Trophoblast cell (in vitro differentiated cells and primary cell): Measurements from ENCODE around the gene SYT12.

Experiments
- DNase-seq, 2 donors: peaks; one replicate each; pipeline ENCODE4 v3.0.0-alpha.2; 2016
- H2AFZ ChIP-seq: 2 replicates; pipeline ENCODE4 v1.6.1; 2013; ENCODE audit warnings: low read length, moderate library complexity, mild to moderate bottlenecking; ENCODE audit not compliant: insufficient read depth, poor library complexity
- H2AK5ac ChIP-seq: 2 replicates; pipeline ENCODE4 v1.6.1; 2013; ENCODE audit warnings: mild to moderate bottlenecking, low read length
- H2BK120ac ChIP-seq: 2 replicates; pipeline ENCODE4 v1.6.1; 2013; ENCODE audit warnings: low read length, mild to moderate bottlenecking, moderate library complexity; ENCODE audit not compliant: insufficient read depth, poor library complexity
- H2BK12ac ChIP-seq: 2 replicates; pipeline ENCODE4 v1.6.1; 2013; ENCODE audit warnings: mild to moderate bottlenecking, low read length, moderate library complexity
- H2BK5ac ChIP-seq: 2 replicates; pipeline ENCODE4 v1.6.1; 2013; ENCODE audit warnings: low read length, low read depth, moderate library complexity, mild to moderate bottlenecking; ENCODE audit not compliant: poor library complexity
- H3K14ac ChIP-seq: 2 replicates; pipeline ENCODE4 v1.6.1; 2013; ENCODE audit warnings: mild to moderate bottlenecking, low read length
- H3K18ac ChIP-seq: 2 replicates; pipeline ENCODE4 v1.6.1; 2013; ENCODE audit warnings: mild to moderate bottlenecking, low read length
- H3K23ac ChIP-seq: 2 replicates; pipeline ENCODE4 v1.6.1; 2013; ENCODE audit warnings: low read length
- H3K27ac ChIP-seq: 2 replicates; pipeline ENCODE4 v1.5.1; 2013; ENCODE audit warnings: low read depth, mild to moderate bottlenecking, inconsistent platforms, low read length, moderate library complexity
- H3K27me3 ChIP-seq: 2 replicates; pipeline ENCODE4 v1.6.1; 2013; ENCODE audit warnings: inconsistent platforms, mild to moderate bottlenecking, low read length, moderate library complexity; ENCODE audit not compliant: insufficient read depth
- H3K36me3 ChIP-seq, 2 experiments: 1 replicate in 1 of 2; 2 replicates in 1 of 2; pipeline ENCODE4 v1.6.1; 2013; ENCODE audit warnings: low read length in 2 of 2, mild to moderate bottlenecking in 2 of 2, moderate library complexity in 1 of 2; ENCODE audit not compliant: insufficient read depth in 2 of 2, control insufficient read depth in 1 of 2
- H3K4ac ChIP-seq: 2 replicates; pipeline ENCODE4 v1.6.1; 2013; ENCODE audit warnings: low read depth, mild to moderate bottlenecking, low read length, moderate library complexity
- H3K4me1 ChIP-seq, 2 experiments: 1 replicate in 1 of 2; 2 replicates in 1 of 2; pipeline ENCODE4 v1.6.1; 2013; ENCODE audit warnings: low read length in 2 of 2, mild to moderate bottlenecking in 2 of 2, moderate library complexity in 1 of 2; ENCODE audit not compliant: insufficient read depth in 2 of 2, control insufficient read depth in 1 of 2
- H3K4me2 ChIP-seq: 2 replicates; pipeline ENCODE4 v1.6.1; 2013; ENCODE audit warnings: inconsistent platforms, mild to moderate bottlenecking, low read length, moderate library complexity
- H3K4me3 ChIP-seq: 2 replicates; pipeline ENCODE4 v1.5.1; 2013; ENCODE audit warnings: mild to moderate bottlenecking, low read depth, low read length, inconsistent platforms
- H3K79me1 ChIP-seq: one replicate; pipeline ENCODE4 v1.6.1; 2013; ENCODE audit warnings: low read length
- H3K79me2 ChIP-seq: 2 replicates; pipeline ENCODE4 v1.6.1; 2013; ENCODE audit warnings: low read length, mild to moderate bottlenecking; ENCODE audit not compliant: control insufficient read depth, insufficient read depth, poor library complexity
- H3K9ac ChIP-seq: 2 replicates; pipeline ENCODE4 v1.6.1; 2013; ENCODE audit warnings: mild to moderate bottlenecking, low read length
- H3K9me3 ChIP-seq: 2 replicates; pipeline ENCODE4 v1.6.1; 2013; ENCODE audit warnings: low read depth, mild to moderate bottlenecking, control low read depth, inconsistent platforms, low read length; ENCODE audit not compliant: insufficient read depth
- H4K12ac ChIP-seq: 2 replicates; pipeline ENCODE4 v1.6.1; 2013; ENCODE audit warnings: low read depth, mild to moderate bottlenecking, low read length, moderate library complexity
- H4K8ac ChIP-seq: 2 replicates; pipeline ENCODE4 v1.6.1; 2013; ENCODE audit warnings: low read depth, mild to moderate bottlenecking, low read length, moderate library complexity
- H4K91ac ChIP-seq: one replicate; pipeline ENCODE4 v1.6.1; 2013; ENCODE audit warnings: low read depth, mild to moderate bottlenecking, low read length, moderate library complexity
- WGBS: extraction: QIAGEN DNeasy Blood & Tissue Kit; methylation state at CpG from one replicate; pipeline ENCODE4 v1.1.7; 2013; ENCODE audit warnings: missing lambda C conversion rate; ENCODE audit not compliant: insufficient read length, insufficient coverage; ENCODE audit errors: extremely low coverage; 5-methylcytosine and 5-hydroxymethylcytosine counted together

The SYT12 gene

GRCh38 chr11:67033661-67034166 lies 10.8 kb downstream of the SYT12 start:
- peak overlapping the region; percentile 10 for H4K91ac ChIP-seq
- peak overlapping the region; percentile 20 for H3K14ac ChIP-seq
- peak in 1 of 2 donors; percentile 31 for DNase-seq
- no peak overlapping the region for H3K27ac ChIP-seq
- peaks cover 10% of the 10 kb centered on the region for H3K79me1 ChIP-seq
- H2AFZ ChIP-seq, result no peak overlapping the region
- H4K8ac ChIP-seq, result no peak overlapping the region
- H3K36me3 ChIP-seq, result no peaks in the 10 kb centered on the region
- H2AK5ac ChIP-seq, result no peak overlapping the region
- no peak overlapping the region for H4K12ac ChIP-seq
- H3K18ac ChIP-seq, result no peak overlapping the region
- no peak overlapping the region for H3K4ac ChIP-seq
- no peak overlapping the region for H3K4me2 ChIP-seq
- no peak overlapping the region for H3K4me3 ChIP-seq
- no peak overlapping the region for H3K23ac ChIP-seq
- H3K4me1 ChIP-seq, result peaks cover 31 to 34% of the 10 kb centered on the region in 2 experiments
- WGBS, result no CpG with 5 or more reads among the region's 8 CpGs
- H2BK120ac ChIP-seq, result no peak overlapping the region
- H3K9me3 ChIP-seq, result no peaks in the 10 kb centered on the region
- no peaks in the 10 kb centered on the region for H3K27me3 ChIP-seq
- peak overlapping the region; percentile 4 for H2BK12ac ChIP-seq
- no peak overlapping the region for H2BK5ac ChIP-seq
- H3K79me2 ChIP-seq, result no peaks in the 10 kb centered on the region
- no peak overlapping the region for H3K9ac ChIP-seq

GRCh38 chr11:67034350-67034749 lies 11.4 kb downstream of the SYT12 start:
- Histone ChIP-seq H3K27me3 (no peaks in the 10 kb centered on the region), H3K79me2 (no peaks in the 10 kb centered on the region), H3K4me3 (peak overlapping the region; percentile 1), H3K9me3 (no peaks in the 10 kb centered on the region), H3K9ac (no peak overlapping the region), H2BK5ac (no peak overlapping the region), H3K14ac (no peak overlapping the region), H2BK120ac (no peak overlapping the region), H3K4me2 (no peak overlapping the region), H3K27ac (no peak overlapping the region), H3K23ac (no peak overlapping the region), H3K4ac (no peak overlapping the region), H4K12ac (no peak overlapping the region), H2AK5ac (peak overlapping the region; percentile 11), H4K8ac (no peak overlapping the region), H3K4me1 (peaks cover 31 to 34% of the 10 kb centered on the region in 2 experiments), H3K36me3 (no peaks in the 10 kb centered on the region), H2AFZ (no peak overlapping the region), H3K18ac (no peak overlapping the region), H4K91ac (no peak overlapping the region), H2BK12ac (no peak overlapping the region), H3K79me1 (peaks cover 10% of the 10 kb centered on the region)
- no CpG with 5 or more reads among the region's 6 CpGs for WGBS
- no peak for DNase-seq

- no peak overlapping the region for H3K4me2 ChIP-seq
- no peaks in the 10 kb centered on the region for H3K4me1 ChIP-seq
- H3K79me1 ChIP-seq, result no peaks in the 10 kb centered on the region
- H2BK120ac ChIP-seq, result no peak overlapping the region
- no peak overlapping the region for H3K9ac ChIP-seq
- no peaks in the 10 kb centered on the region for H3K36me3 ChIP-seq
- no peak overlapping the region for H4K8ac ChIP-seq
- H2AK5ac ChIP-seq, result no peak overlapping the region
- DNase-seq, result no peak
- no peak overlapping the region for H2BK12ac ChIP-seq
- no peaks in the 10 kb centered on the region for H3K27me3 ChIP-seq
- WGBS, result no CpG with 5 or more reads among the region's 12 CpGs
- H3K79me2 ChIP-seq, result no peaks in the 10 kb centered on the region
- no peak overlapping the region for H3K27ac ChIP-seq
- no peak overlapping the region for H3K4me3 ChIP-seq
- no peak overlapping the region for H2AFZ ChIP-seq
- H3K9me3 ChIP-seq, result peaks cover 2% of the 10 kb centered on the region
- no peak overlapping the region for H3K23ac ChIP-seq
- no peak overlapping the region for H3K14ac ChIP-seq
- no peak overlapping the region for H4K12ac ChIP-seq
- no peak overlapping the region for H3K4ac ChIP-seq
- no peak overlapping the region for H4K91ac ChIP-seq
- H3K18ac ChIP-seq, result no peak overlapping the region
- no peak overlapping the region for H2BK5ac ChIP-seq
These were observed 17.2 kb downstream of the SYT12 start for GRCh38 chr11:67040147-67040546.

GRCh38 chr11:67041602-67042001 lies 18.7 kb downstream of the SYT12 start:
- no peak overlapping the region for H2BK5ac ChIP-seq
- no peak overlapping the region for H4K12ac ChIP-seq
- WGBS, result no CpG with 5 or more reads among the region's 3 CpGs
- no peak overlapping the region for H2BK12ac ChIP-seq
- no peaks in the 10 kb centered on the region for H3K27me3 ChIP-seq
- no peak for DNase-seq
- H4K91ac ChIP-seq, result no peak overlapping the region
- no peak overlapping the region for H3K4me3 ChIP-seq
- no peak overlapping the region for H3K27ac ChIP-seq
- H3K9ac ChIP-seq, result no peak overlapping the region
- H3K4ac ChIP-seq, result no peak overlapping the region
- H3K23ac ChIP-seq, result no peak overlapping the region
- H3K14ac ChIP-seq, result no peak overlapping the region
- no peak overlapping the region for H3K4me2 ChIP-seq
- H3K79me1 ChIP-seq, result no peaks in the 10 kb centered on the region
- H4K8ac ChIP-seq, result no peak overlapping the region
- H3K79me2 ChIP-seq, result no peaks in the 10 kb centered on the region
- H2AK5ac ChIP-seq, result no peak overlapping the region
- H2AFZ ChIP-seq, result no peak overlapping the region
- H3K4me1 ChIP-seq, result no peaks in the 10 kb centered on the region
- no peaks in the 10 kb centered on the region for H3K36me3 ChIP-seq
- H3K9me3 ChIP-seq, result peaks cover 2% of the 10 kb centered on the region
- H2BK120ac ChIP-seq, result no peak overlapping the region
- no peak overlapping the region for H3K18ac ChIP-seq
